Mesothelial cell of epicardium (in vitro differentiated cells): ENCODE results near the gene MTMR8. TPM values are rescaled to one million over a fixed set of nuclear protein-coding genes. Genes with fewer than 3 reads are reported as not detected.

Experiments used
- DNase-seq, 2 experiments: peaks; one replicate each; pipeline ENCODE4 v3.0.0; 2021; ENCODE audit warnings: low spot score in 2 of 2; ENCODE audit not compliant: unreplicated experiment in 2 of 2
- H3K27ac Mint-ChIP-seq: 2 replicates; pipeline ENCODE4 v1.8.0; 2021; ENCODE audit warnings: mixed read lengths
- H3K27me3 Mint-ChIP-seq: 2 replicates; pipeline ENCODE4 v1.8.0; 2021; ENCODE audit warnings: low read depth, mixed read lengths
- H3K36me3 Mint-ChIP-seq: 2 replicates; pipeline ENCODE4 v1.8.0; 2021; ENCODE audit warnings: mixed read lengths
- H3K4me1 Mint-ChIP-seq: 2 replicates; pipeline ENCODE4 v1.8.0; 2021; ENCODE audit warnings: mixed read lengths
- H3K4me3 Mint-ChIP-seq: 2 replicates; pipeline ENCODE4 v1.8.0; 2021; ENCODE audit warnings: mild to moderate bottlenecking, moderate library complexity, mixed read lengths
- H3K9me3 Mint-ChIP-seq: 2 replicates; pipeline ENCODE4 v1.8.0; 2021; ENCODE audit warnings: mixed read lengths
- CTCF ChIP-seq: fragments of 200-600 bp; sonication (generic); IDR thresholded peaks from one replicate; pipeline ENCODE4 v1.5.0; 2021; ENCODE audit warnings: antibody characterized with exemption; ENCODE audit not compliant: unreplicated experiment
- total RNA-seq: library from RNA; stranded (reverse); gene quantifications from 3 replicates; pipeline ENCODE4 v1.2.1, GENCODE V29; 2021

Gene MTMR8
- 2.8 to 3.7 TPM (median 3.0 TPM) in 3 replicates for total RNA-seq

GRCh38 chrX:64394874-64395567 lies at the start of gene MTMR8:
MTMR8 (minus strand) TSS chrX:64395452; CDS start chrX:64395363, 89 bp downstream.
- H3K9me3 Mint-ChIP-seq: peaks cover 33% of the 10 kb centered on the region
- H3K36me3 Mint-ChIP-seq: no peaks in the 10 kb centered on the region
- peak; percentile 55 to 76 for DNase-seq
- H3K27me3 Mint-ChIP-seq: no peaks in the 10 kb centered on the region
- no peaks in the 10 kb centered on the region for H3K4me1 Mint-ChIP-seq
- peak within 1 kb of the TSS; percentile 8 for H3K27ac Mint-ChIP-seq
- TF ChIP-seq CTCF: no peak
- H3K4me3 Mint-ChIP-seq: peak within 1 kb of the TSS; percentile 77

- no peaks in the 10 kb centered on the region for H3K36me3 Mint-ChIP-seq
- H3K4me1 Mint-ChIP-seq: no peaks in the 10 kb centered on the region
- H3K27me3 Mint-ChIP-seq: no peaks in the 10 kb centered on the region
- TF ChIP-seq CTCF: no peak
- peaks cover 55% of the 10 kb centered on the region for H3K9me3 Mint-ChIP-seq
- H3K4me3 Mint-ChIP-seq: no peak overlapping the region
- DNase-seq: no peak
- H3K27ac Mint-ChIP-seq: no peak overlapping the region
These were observed 44.3 kb upstream of the MTMR8 start for GRCh38 chrX:64439551-64439950.

- Mint-ChIP-seq H3K27me3 (no peaks in the 10 kb centered on the region), H3K9me3 (peaks cover 58% of the 10 kb centered on the region), H3K36me3 (no peaks in the 10 kb centered on the region), H3K27ac (no peak overlapping the region), H3K4me1 (no peaks in the 10 kb centered on the region), H3K4me3 (no peak overlapping the region)
- DNase-seq: no peak
- TF ChIP-seq CTCF: no peak
These were observed 42.4 kb upstream of the MTMR8 start for GRCh38 chrX:64437665-64438064.

GRCh38 chrX:64437218-64437617 lies 42.0 kb upstream of the MTMR8 start:
- Mint-ChIP-seq H3K27me3 (no peaks in the 10 kb centered on the region), H3K27ac (no peak overlapping the region), H3K4me3 (no peak overlapping the region), H3K9me3 (peaks cover 53% of the 10 kb centered on the region), H3K36me3 (no peaks in the 10 kb centered on the region), H3K4me1 (no peaks in the 10 kb centered on the region)
- DNase-seq: no peak
- no peak for TF ChIP-seq CTCF

GRCh38 chrX:64428371-64428770 lies 33.1 kb upstream of the MTMR8 start:
- no peak overlapping the region for H3K27ac Mint-ChIP-seq
- DNase-seq: no peak
- no peak for TF ChIP-seq CTCF
- peaks cover 26% of the 10 kb centered on the region for H3K9me3 Mint-ChIP-seq
- H3K4me3 Mint-ChIP-seq: no peak overlapping the region
- H3K36me3 Mint-ChIP-seq: no peaks in the 10 kb centered on the region
- peaks cover 5% of the 10 kb centered on the region for H3K4me1 Mint-ChIP-seq
- H3K27me3 Mint-ChIP-seq: no peaks in the 10 kb centered on the region

GRCh38 chrX:64427787-64428186 lies 32.5 kb upstream of the MTMR8 start:
- H3K27ac Mint-ChIP-seq: no peak overlapping the region
- H3K4me1 Mint-ChIP-seq: peaks cover 6% of the 10 kb centered on the region
- H3K4me3 Mint-ChIP-seq: no peak overlapping the region
- TF ChIP-seq CTCF: no peak
- no peak for DNase-seq
- H3K9me3 Mint-ChIP-seq: peaks cover 25% of the 10 kb centered on the region
- no peaks in the 10 kb centered on the region for H3K36me3 Mint-ChIP-seq
- no peaks in the 10 kb centered on the region for H3K27me3 Mint-ChIP-seq
